Astrocyte (in vitro differentiated cells and primary cell): Measurements from ENCODE around the gene CCDC91.

ENCODE experiments used
- EZH2 ChIP-seq: IDR thresholded peaks from 2 replicates; pipeline ENCODE4 v1.6.1; 2012; ENCODE audit warnings: mild to moderate bottlenecking, low read length, inconsistent platforms; ENCODE audit not compliant: insufficient read depth
- TF ChIP-seq, protein P1 (sequence below): IDR thresholded peaks from 2 replicates; pipeline ENCODE4 v1.5.1; 2011; ENCODE audit warnings: low read depth, mild to moderate bottlenecking, inconsistent platforms, low read length, moderate library complexity; ENCODE audit not compliant: insufficient read depth

DNA sequence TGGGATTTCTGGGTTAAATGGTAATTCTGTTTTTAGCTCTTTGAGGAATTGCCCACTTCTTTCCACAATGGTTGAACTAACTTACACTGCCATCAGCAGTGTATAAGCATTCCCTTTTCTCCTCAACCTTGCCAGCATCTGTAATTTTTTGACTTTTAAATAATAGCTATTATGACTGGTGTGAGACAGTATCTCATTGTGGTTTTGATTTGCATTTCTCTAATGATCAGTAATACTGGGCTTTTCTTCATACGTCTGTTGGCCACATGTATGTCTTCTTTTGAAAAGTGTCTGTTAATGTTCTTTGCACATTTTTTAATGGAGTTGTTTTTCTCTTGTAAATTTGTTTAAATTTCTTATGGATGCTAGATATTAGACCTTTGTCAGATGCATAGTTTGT lies 323.7 kb downstream of the CCDC91 start:
- TF ChIP-seq, protein P1, sequence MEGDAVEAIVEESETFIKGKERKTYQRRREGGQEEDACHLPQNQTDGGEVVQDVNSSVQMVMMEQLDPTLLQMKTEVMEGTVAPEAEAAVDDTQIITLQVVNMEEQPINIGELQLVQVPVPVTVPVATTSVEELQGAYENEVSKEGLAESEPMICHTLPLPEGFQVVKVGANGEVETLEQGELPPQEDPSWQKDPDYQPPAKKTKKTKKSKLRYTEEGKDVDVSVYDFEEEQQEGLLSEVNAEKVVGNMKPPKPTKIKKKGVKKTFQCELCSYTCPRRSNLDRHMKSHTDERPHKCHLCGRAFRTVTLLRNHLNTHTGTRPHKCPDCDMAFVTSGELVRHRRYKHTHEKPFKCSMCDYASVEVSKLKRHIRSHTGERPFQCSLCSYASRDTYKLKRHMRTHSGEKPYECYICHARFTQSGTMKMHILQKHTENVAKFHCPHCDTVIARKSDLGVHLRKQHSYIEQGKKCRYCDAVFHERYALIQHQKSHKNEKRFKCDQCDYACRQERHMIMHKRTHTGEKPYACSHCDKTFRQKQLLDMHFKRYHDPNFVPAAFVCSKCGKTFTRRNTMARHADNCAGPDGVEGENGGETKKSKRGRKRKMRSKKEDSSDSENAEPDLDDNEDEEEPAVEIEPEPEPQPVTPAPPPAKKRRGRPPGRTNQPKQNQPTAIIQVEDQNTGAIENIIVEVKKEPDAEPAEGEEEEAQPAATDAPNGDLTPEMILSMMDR = no peak
- no peak for TF ChIP-seq EZH2
